ENCODE data around the gene CREB3L1. TPM values are rescaled to one million over a fixed set of nuclear protein-coding genes. Genes with fewer than 3 reads are reported as not detected.

CREB3L1 gene
- total RNA-seq, 1 experiment from 2014 or later: 3.3 TPM

- no peak overlapping the region for H4K5ac ChIP-seq (ENCODE audit: insufficient read length, low read depth, low read length)
- no peak overlapping the region for H3K23ac ChIP-seq (ENCODE audit: insufficient read length, low read depth, low read length)
- no peaks in the 10 kb centered on the region for H3K9me3 ChIP-seq (ENCODE audit: control insufficient read depth, low read depth, low read length)
- WGBS (ENCODE audit: extremely low coverage, insufficient read length, low lambda C conversion rate): no CpG with 5 or more reads among the region's 8 CpGs
- no peak for TF ChIP-seq CTCF (conservative IDR thresholded peaks at IDR 0.05)
- H2BK5ac ChIP-seq (ENCODE audit: insufficient read length, low read length): no peak overlapping the region
- H2BK120ac ChIP-seq (ENCODE audit: low read depth, low read length, poor library complexity, severe bottlenecking): no peak overlapping the region
- no peak overlapping the region for H2AK5ac ChIP-seq (ENCODE audit: insufficient read length, low read length)
- H2BK15ac ChIP-seq (ENCODE audit: low read depth, low read length): no peak overlapping the region
- peaks cover 12% of the 10 kb centered on the region for H3K79me1 ChIP-seq (ENCODE audit: insufficient read depth, low read depth, low read length, poor library complexity, severe bottlenecking)
- no peak overlapping the region for H3K18ac ChIP-seq (ENCODE audit: insufficient read length, low read depth, low read length)
- Mint-ChIP-seq H3K4me3 (no peak overlapping the region), H3K27ac (peak overlapping the region in 2 of 3 experiments; percentile 66 to 77; a peak in 4 of 7 replicates), H3K27me3 (ENCODE audit: low read depth) (peaks cover 6% of the 10 kb centered on the region), H3K9me3 (no peaks in the 10 kb centered on the region; a peak in 2 of 5 replicates), H3K4me1 (peaks cover 56 to 66% of the 10 kb centered on the region in 2 experiments), H3K36me3 (ENCODE audit: insufficient read depth in 1 of 3, low read depth in 3 of 3) (peaks cover 0 to 5% (median 0%) of the 10 kb centered on the region in 3 experiments; a peak in 1 of 7 replicates)
- no peak overlapping the region for H4K91ac ChIP-seq (ENCODE audit: insufficient read length, low read depth, low read length)
- H4K20me1 ChIP-seq (ENCODE audit: control insufficient read depth, insufficient read depth, insufficient read length): peaks cover 5% of the 10 kb centered on the region
- peaks cover 14% of the 10 kb centered on the region; the same call in 1 of the 2 replicates for H3K79me2 ChIP-seq (ENCODE audit: insufficient read depth, low read length)
- H3K4ac ChIP-seq (ENCODE audit: low read depth, low read length): no peak overlapping the region
- peaks cover 18% of the 10 kb centered on the region; the same call in 1 of the 2 replicates for H3K4me1 ChIP-seq (ENCODE audit: insufficient read depth, low read length)
- peaks cover 10% of the 10 kb centered on the region for H3K23me2 ChIP-seq (ENCODE audit: insufficient read length, low read depth, low read length, poor library complexity, severe bottlenecking)
- H3K56ac ChIP-seq (ENCODE audit: insufficient read length, low read depth, low read length): no peak overlapping the region
- no peak overlapping the region for H3K4me2 ChIP-seq (ENCODE audit: insufficient read depth, insufficient read length, low read length)
- DNase-seq: no peak
- H4K8ac ChIP-seq (replicated peaks; ENCODE audit: insufficient read length, low read depth, low read length): no peak overlapping the region
- H2AFZ ChIP-seq (ENCODE audit: low read length): no peak overlapping the region
- no peak overlapping the region for H2BK20ac ChIP-seq (ENCODE audit: low read depth, low read length, poor library complexity, severe bottlenecking)
- H3K27me3 ChIP-seq (ENCODE audit: insufficient read depth, low read length): no peaks in the 10 kb centered on the region
- no peak overlapping the region for H3K14ac ChIP-seq (ENCODE audit: insufficient read depth, low read length)
- H3K27ac ChIP-seq (ENCODE audit: insufficient read length, low read depth, low read length): no peak overlapping the region
- H3T11ph ChIP-seq (ENCODE audit: low read length): no peak overlapping the region
- H3K9ac ChIP-seq (ENCODE audit: extremely low read depth, insufficient read length, low read length): no peak overlapping the region
- no peak overlapping the region for H2BK12ac ChIP-seq (ENCODE audit: insufficient read length, low read depth, low read length)
Measured at GRCh38 chr11:46351148-46351547, 73.7 kb downstream of the CREB3L1 start.
